Measurements from ENCODE around the gene DNAJC15.
"Not testable (repeated sequence)": the region's sequence is repeated elsewhere in the genome, so short reads cannot be mapped to it uniquely, and the experiment has no call there.

Gene DNAJC15

DNA sequence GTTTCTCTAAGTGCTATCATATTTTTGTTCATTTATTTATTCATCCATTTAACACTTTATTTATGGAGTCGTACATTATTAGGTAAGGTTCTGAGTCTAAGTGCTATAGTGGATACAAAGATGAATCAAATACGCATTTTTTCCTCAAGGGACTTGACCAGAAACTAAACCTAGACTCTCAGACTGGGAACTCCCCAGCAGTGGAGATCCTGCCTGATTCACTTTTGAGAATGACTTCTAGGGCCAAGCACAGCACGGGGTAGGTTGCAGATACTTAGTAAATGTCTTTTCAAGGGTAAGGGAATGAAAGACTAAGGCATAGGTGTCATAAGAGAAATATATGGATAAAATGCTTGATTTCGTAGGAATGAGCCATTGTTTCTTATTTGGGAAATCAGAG lies 7.2 kb downstream of the DNAJC15 start:
- H3K4me3 ChIP-seq (ENCODE audit: low read length): no peak overlapping the region
- DNase-seq (ENCODE audit: low read depth): no peak
- TF ChIP-seq, protein P1, sequence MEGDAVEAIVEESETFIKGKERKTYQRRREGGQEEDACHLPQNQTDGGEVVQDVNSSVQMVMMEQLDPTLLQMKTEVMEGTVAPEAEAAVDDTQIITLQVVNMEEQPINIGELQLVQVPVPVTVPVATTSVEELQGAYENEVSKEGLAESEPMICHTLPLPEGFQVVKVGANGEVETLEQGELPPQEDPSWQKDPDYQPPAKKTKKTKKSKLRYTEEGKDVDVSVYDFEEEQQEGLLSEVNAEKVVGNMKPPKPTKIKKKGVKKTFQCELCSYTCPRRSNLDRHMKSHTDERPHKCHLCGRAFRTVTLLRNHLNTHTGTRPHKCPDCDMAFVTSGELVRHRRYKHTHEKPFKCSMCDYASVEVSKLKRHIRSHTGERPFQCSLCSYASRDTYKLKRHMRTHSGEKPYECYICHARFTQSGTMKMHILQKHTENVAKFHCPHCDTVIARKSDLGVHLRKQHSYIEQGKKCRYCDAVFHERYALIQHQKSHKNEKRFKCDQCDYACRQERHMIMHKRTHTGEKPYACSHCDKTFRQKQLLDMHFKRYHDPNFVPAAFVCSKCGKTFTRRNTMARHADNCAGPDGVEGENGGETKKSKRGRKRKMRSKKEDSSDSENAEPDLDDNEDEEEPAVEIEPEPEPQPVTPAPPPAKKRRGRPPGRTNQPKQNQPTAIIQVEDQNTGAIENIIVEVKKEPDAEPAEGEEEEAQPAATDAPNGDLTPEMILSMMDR (IDR thresholded peaks at IDR 0.05; ENCODE audit: insufficient read depth, low read depth, low read length, missing control alignments): no peak

DNA sequence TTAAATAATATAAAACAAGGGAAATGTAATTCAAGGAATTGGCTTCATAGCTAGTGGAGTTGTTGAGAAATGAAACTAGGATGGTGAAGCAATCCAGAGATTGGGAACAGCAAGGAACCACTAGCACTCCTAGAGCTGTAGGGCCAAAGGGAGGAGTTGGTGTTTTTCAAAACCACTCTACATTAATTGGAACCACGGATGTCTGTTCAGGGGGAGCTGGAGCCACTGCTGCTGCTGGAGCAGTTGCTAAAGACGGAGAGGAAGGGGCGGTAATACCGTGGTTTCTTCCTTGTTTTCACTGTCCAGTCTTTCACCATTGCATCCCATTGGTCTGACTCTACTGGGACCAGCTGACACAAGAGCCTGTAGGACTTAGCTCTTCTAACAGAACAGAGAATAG lies 8.5 kb downstream of the DNAJC15 start:
- H3K4me3 ChIP-seq (ENCODE audit: low read length): no peak overlapping the region
- TF ChIP-seq, protein P1 (IDR thresholded peaks at IDR 0.05; ENCODE audit: insufficient read depth, low read depth, low read length, missing control alignments): no peak
- no peak for DNase-seq (ENCODE audit: low read depth)

DNA sequence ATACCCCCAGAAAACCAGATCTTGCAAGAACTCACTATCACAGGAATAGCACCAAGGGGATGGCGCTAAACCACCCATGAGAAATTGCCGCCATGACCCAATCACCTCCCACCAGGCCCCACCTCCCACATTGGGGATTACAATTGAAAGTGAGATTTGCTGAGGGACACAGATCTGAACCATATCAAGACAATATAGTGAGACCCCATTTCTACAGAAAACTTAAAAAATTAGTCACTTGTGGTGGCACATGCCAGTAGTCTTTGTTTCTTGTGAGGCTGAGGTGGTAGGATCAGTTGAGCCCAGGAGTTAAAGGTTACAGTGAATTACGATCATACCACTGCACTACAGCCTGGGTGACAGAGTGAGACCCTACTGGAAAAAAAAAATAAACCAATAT lies 9.7 kb downstream of the DNAJC15 start:
- TF ChIP-seq, protein P1 (IDR thresholded peaks at IDR 0.05; ENCODE audit: insufficient read depth, low read depth, low read length, missing control alignments): no peak
- DNase-seq (ENCODE audit: low read depth): no peak
- no peak overlapping the region for H3K4me3 ChIP-seq (ENCODE audit: low read length)

DNA sequence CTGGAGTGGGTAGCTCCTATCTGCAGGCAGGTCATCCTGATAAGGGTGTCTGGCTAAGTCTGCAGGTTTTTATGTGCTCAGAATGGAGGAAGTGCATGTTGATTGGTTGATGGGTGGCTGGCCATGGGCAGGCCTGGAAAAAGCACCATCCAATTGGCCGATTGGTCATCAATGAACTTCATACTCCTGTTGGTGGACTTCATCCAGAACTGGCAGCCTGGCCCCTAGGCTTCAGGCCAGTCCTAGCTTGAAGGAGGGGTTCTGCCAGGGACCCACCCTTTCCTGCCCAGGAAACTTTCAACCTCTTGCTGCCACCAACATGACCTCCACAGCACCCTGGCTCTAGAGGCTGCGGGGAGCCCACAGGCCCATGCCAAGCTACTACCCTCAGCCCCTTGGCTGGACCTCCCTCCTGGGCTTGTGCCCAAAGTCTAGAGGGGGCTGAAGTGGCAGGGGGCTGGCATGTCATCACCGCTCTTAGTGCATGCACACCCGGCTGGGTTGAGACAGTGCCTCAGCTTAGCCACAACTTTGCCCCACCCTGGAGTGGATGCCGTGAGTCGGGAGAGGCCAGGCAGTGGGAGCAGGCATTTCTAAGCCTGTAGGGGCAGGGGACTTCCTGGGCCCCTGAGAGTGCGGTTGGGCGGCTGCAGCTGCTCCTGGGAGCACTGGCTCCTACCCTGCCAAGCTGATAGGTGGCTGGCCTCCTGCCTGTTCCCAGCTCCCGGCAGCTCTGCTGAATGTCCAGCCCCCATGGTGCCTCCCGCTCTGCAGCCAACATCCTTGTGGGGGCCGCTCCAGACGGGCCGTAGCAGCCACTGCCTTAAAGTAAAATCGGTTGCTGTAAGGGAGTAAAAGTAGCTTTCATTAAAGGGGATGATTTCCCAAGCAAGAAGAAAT lies 13.2 kb downstream of the DNAJC15 start:
- no peak overlapping the region for H3K4me3 ChIP-seq (ENCODE audit: low read length)
- TF ChIP-seq, protein P1 (IDR thresholded peaks at IDR 0.05; ENCODE audit: insufficient read depth, low read depth, low read length, missing control alignments): no peak
- DNase-seq (ENCODE audit: low read depth): no peak

DNA sequence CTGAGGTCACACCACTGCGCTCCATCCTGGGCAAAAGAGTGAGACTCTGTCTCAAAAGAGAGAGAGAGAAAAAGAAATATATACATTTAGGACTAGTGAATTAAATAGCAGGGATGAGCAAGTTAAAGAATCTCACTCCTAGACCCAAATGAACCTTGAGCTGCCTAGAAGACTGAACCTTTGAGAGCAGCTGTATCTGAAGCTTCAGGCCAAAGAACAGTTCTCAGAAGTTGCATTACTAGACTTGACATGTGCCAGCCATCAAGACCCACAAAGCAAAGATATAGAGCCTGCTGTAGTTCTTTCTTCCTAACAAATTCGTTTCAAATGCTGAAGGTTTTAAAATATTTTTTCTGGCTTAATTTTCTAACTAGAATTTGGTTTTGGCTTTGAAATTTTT lies 16.6 kb downstream of the DNAJC15 start:
- DNase-seq (ENCODE audit: low read depth): no peak
- TF ChIP-seq, protein P1 (IDR thresholded peaks at IDR 0.05; ENCODE audit: insufficient read depth, low read depth, low read length, missing control alignments): no peak
- no peak overlapping the region for H3K4me3 ChIP-seq (ENCODE audit: low read length)

DNA sequence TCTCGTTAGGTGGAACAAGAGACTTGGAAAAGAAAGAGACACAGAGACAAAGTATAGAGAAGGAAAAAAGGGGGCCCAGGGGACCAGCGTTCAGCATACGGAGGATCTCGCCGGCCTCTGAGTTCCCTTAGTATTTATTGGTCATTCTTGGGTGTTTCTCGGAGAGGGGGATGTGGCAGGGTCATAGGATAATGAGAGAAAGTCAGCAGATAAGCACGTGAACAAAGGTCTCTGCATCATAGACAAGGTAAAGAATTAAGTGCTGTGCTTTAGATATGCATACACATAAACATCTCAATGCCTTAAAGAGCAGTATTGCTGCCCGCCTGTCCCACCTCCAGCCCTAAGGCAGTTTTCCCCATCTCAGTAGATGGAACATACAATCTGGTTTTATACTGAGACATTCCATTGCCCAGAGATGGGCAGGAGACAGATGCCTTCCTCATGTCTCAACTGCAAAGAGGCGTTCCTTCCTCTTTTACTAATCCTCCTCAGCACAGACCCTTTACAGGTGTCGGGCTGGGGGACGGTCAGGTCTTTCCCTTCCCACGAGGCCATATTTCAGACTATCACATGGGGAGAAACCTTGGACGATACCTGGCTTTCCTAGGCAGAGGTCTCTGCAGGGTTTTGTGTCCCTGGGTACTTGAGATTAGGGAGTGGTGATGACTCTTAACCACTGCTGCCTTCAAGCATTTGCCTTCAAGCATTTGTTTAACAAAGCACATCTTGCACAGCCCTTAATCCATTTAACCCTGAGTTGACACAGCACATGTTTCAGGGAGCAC lies 17.4 kb downstream of the DNAJC15 start:
- peak; percentile 35 for DNase-seq (ENCODE audit: low read depth)
- not testable (repeated sequence) for H3K4me3 ChIP-seq (ENCODE audit: low read length)

DNA sequence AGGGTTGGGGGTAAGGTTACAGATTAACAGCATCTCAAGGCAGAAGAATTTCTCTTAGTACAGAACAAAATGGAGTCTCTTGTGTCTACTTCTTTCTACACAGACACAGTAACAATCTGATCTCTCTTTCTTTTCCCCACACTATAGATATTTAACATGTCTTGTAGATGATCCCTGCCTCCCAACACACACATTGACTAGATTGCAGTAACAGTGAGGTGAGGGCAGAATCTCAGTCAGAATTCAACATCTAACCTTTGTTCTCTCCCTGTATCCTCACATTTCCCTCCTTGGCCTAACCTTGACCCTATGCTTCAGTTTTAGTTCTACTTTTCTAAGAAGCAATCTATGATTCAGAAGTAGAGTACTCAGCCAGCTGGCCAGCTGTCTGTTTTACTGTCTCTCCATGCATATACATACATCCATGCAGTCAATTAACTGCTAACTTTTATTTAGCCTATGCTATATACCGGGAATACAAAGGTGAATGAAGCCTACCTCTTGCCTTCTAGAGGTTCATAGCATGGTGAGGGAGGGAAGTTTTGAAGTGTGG lies 18.1 kb downstream of the DNAJC15 start:
- TF ChIP-seq, protein P1 (IDR thresholded peaks at IDR 0.05; ENCODE audit: insufficient read depth, low read depth, low read length, missing control alignments): no peak
- no peak overlapping the region for H3K4me3 ChIP-seq (ENCODE audit: low read length)
- DNase-seq (ENCODE audit: low read depth): no peak
